Measurements from ENCODE around the gene SLC7A6.

GRCh38 chr16:68215302-68215701, 49.0 kb upstream of the SLC7A6 start:
- TF ChIP-seq POLR2AphosphoS5 (IDR thresholded peaks at IDR 0.05; ENCODE audit: borderline replicate concordance, low read depth, low read length) (no peak), EZH2 (IDR thresholded peaks at IDR 0.05) (no peak), FOXP2 (optimal IDR thresholded peaks at IDR 0.05; ENCODE audit: control extremely low read depth, extremely low read length, insufficient read depth) (no peak)
